ENCODE data around the gene SHC2.
A peak's percentile ranks its signal among the peaks of the same experiment; 100 is the strongest.
"Not testable (repeated sequence)": the region's sequence is repeated elsewhere in the genome, so short reads cannot be mapped to it uniquely, and the experiment has no call there.

Gene SHC2

GRCh38 chr19:482186-483041 lies 21.6 kb upstream of the SHC2 start:
- peak; percentile 13 for FAIRE-seq
- TF ChIP-seq POLR2AphosphoS5 (IDR thresholded peaks at IDR 0.05; ENCODE audit: low read depth, low read length) (no peak), POU2F2 (IDR thresholded peaks at IDR 0.05; ENCODE audit: low read depth, low read length) (no peak), PAX5 (IDR thresholded peaks at IDR 0.05; ENCODE audit: insufficient read depth, low read length, severe bottlenecking) (no peak), POLR2A (IDR thresholded peaks at IDR 0.05; ENCODE audit: low read depth, low read length) (no peak), SPI1 (IDR thresholded peaks at IDR 0.05; ENCODE audit: low read depth, low read length) (no peak), TAF1 (IDR thresholded peaks at IDR 0.05; ENCODE audit: low read depth, low read length) (no peak)

DNA sequence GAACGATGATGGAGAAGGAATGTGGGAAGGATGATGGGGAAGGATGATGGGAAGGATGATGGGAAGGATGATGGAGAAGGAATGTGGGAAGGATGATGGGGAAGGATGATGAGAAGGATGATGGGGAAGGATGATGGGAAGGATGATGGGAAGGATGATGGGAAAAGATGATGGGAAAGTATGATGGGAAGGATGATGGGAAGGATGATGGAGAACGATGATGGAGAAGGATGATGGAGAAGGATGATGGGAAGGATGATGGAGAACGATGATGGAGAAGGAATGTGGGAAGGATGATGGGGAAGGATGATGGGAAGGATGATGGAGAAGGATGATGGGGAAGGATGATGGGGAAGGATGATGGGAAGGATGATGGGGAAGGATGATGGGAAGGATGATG lies 20.3 kb upstream of the SHC2 start:
- not testable (repeated sequence) for DNase-seq (ENCODE audit: insufficient read length, low spot score); FAIRE-seq

More at GRCh38 chr19:482186-483041, 21.6 kb upstream of the SHC2 start:
- no peak for DNase-seq (ENCODE audit: insufficient read length, low spot score)

DNA sequence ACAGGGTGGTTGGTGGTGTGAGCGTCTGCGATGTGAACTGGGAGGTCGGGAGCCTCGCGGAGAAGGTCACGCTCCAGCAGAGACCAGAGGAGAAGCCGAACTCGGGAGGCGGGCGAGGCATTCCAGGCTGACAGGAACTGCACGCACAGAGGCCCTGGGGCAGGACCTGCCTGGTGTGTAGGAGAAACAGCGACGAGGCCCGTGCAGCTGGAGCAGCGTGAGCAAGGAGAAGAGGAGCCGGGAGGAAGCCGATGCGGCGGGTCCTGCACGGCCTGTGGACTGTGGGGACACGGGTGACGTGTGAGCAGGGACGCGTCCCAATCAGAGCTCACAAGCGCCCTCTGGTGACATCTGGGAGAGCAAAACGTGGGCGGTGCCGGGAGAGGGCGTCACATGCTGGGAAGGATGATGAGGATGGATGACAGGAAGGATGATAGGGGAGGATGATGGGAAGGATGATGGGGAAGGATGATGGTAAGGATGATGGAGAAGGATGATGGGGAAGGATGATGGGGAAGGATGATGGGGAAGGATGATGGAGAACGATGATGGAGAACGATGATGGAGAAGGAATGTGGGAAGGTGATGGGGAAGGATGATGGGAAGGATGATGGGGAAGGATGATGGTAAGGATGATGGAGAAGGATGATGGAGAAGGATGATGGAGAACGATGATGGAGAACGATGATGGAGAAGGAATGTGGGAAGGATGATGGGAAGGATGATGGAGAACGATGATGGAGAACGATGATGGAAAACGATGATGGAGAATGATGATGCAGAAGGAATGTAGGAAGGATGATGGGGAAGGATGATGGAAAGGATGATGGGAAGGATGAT lies 19.4 kb upstream of the SHC2 start:
- FAIRE-seq (no peak), DNase-seq (ENCODE audit: insufficient read length, low spot score) (no peak)
- no peak for TF ChIP-seq POLR2A (IDR thresholded peaks at IDR 0.05; ENCODE audit: low read depth, low read length)
- TF ChIP-seq PAX5 (IDR thresholded peaks at IDR 0.05; ENCODE audit: insufficient read depth, low read length, severe bottlenecking), result no peak
- TF ChIP-seq POU2F2 (IDR thresholded peaks at IDR 0.05; ENCODE audit: low read depth, low read length), result no peak
- TF ChIP-seq TAF1 (IDR thresholded peaks at IDR 0.05; ENCODE audit: low read depth, low read length), result no peak

DNA sequence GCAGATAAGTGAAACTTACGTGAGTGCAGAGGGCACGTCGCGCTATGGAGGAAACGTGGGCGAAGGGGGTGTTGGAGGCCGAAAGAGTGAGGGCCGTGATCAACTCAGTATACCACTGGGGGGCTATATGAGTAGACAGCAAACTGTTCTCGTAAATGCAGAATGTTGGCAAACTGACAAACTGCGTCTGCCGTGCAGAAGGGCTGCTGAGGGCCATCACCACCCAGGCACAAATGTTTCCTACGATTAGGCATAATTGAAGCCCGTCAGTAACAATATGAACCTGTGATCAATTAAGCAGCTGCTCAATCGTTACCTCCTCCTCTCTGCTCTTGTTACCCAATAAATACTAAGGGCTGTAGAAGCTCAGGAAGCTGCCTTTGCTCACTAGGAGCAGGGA lies 18.1 kb upstream of the SHC2 start:
- TF ChIP-seq SPI1 (IDR thresholded peaks at IDR 0.05; ENCODE audit: low read depth, low read length), result no peak
- TF ChIP-seq POLR2A (IDR thresholded peaks at IDR 0.05; ENCODE audit: low read depth, low read length), result no peak
- no peak for TF ChIP-seq POU2F2 (IDR thresholded peaks at IDR 0.05; ENCODE audit: low read depth, low read length)
- no peak for DNase-seq (ENCODE audit: insufficient read length, low spot score)
- FAIRE-seq, result no peak

DNA sequence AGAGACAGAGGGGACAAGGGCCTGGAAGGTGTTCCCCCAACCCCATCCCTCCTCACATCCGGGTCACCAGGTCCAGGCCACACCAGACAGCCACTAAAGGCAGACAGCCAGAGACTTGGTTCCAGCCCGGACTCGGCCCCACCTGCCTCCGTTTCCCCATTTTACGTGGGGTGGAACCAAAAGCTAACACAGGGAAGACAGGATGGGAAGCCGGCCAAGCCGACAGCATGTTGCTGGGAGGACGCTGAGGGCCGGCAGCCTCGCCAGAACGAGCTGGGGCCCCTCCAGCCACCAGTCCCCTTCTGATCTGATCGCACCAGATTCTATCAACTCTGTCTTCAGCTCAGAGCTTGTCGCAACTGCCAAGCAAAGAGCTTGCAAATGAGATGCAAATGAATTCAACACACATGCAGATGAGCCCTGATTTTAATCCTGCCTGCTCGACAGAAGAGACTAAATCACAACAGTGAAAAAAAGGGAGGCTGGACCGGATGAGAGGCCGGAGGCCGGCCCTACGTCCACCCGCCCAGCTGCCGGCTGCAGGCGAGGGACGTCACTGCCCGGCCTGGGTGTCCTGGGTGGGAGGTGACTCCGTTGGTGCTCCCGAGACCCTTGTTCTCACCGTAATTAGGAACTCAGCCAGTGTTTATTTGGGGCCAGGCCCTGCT lies 17.5 kb upstream of the SHC2 start:
- FAIRE-seq (no peak), DNase-seq (ENCODE audit: insufficient read length, low spot score) (no peak)

GRCh38 chr19:475360-475759 lies 14.5 kb upstream of the SHC2 start:
- FAIRE-seq (no peak), DNase-seq (ENCODE audit: insufficient read length, low spot score) (no peak)
- TF ChIP-seq TAF1 (IDR thresholded peaks at IDR 0.05; ENCODE audit: low read depth, low read length) (no peak), SPI1 (IDR thresholded peaks at IDR 0.05; ENCODE audit: low read depth, low read length) (no peak), PAX5 (IDR thresholded peaks at IDR 0.05; ENCODE audit: insufficient read depth, low read length, severe bottlenecking) (no peak), POU2F2 (IDR thresholded peaks at IDR 0.05; ENCODE audit: low read depth, low read length) (no peak), POLR2AphosphoS5 (IDR thresholded peaks at IDR 0.05; ENCODE audit: low read depth, low read length) (no peak), POLR2A (IDR thresholded peaks at IDR 0.05; ENCODE audit: low read depth, low read length) (no peak)

More for the DNA sequence above, 17.5 kb upstream of the SHC2 start:
- TF ChIP-seq PAX5 (IDR thresholded peaks at IDR 0.05; ENCODE audit: insufficient read depth, low read length, severe bottlenecking) (no peak), POLR2A (IDR thresholded peaks at IDR 0.05; ENCODE audit: low read depth, low read length) (no peak), TAF1 (IDR thresholded peaks at IDR 0.05; ENCODE audit: low read depth, low read length) (no peak), POU2F2 (IDR thresholded peaks at IDR 0.05; ENCODE audit: low read depth, low read length) (no peak), POLR2AphosphoS5 (IDR thresholded peaks at IDR 0.05; ENCODE audit: low read depth, low read length) (no peak), SPI1 (IDR thresholded peaks at IDR 0.05; ENCODE audit: low read depth, low read length) (no peak)

DNA sequence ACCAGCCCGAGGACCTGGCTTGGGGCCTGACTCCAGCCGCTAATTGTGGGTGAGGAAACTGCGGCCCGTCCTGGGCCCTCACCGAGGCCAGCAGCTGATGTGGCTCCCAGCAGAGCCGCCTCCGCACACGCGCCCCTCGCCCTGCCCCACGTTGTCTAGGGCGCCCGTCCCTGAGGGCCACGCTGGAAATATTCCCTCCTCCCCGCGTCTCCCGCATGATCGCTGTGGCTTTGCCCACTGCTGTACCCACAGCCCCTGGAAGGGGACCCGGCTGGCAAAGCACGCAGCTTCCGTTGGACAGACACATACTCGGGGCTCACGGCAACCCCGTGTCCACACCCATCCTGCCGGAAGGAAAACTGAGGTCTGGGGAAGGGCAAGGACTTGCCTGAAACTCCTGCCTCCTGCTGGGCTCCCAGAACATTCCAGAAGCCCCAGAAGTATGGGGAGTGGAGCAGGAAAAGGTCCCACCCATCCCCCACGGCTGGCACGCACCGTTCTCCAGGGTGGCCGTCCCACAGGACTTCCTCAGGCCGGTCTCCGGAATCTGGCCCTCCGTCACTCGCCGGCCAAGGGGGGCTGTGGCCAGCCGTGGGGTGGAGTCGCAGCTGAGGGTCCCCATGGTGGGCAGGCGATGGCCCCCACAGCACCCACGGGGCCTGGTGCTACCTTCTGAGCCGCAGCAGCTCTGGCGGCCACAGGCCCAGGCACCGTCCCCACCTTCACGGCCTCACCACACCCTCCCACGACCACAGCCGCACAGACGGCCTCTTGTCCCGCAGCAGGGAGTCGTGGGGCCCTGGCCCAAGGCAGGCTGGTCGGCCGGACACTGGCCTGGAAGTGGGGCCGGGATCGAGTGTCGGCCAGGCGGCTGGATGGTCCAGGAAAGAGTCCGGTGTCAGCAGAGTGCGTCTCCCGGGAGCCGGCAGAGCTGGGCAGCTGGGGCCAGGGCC lies 13.6 kb upstream of the SHC2 start:
- FAIRE-seq (no peak), DNase-seq (ENCODE audit: insufficient read length, low spot score) (no peak)
- TF ChIP-seq POU2F2 (IDR thresholded peaks at IDR 0.05; ENCODE audit: low read depth, low read length) (no peak), POLR2A (IDR thresholded peaks at IDR 0.05; ENCODE audit: low read depth, low read length) (no peak), TAF1 (IDR thresholded peaks at IDR 0.05; ENCODE audit: low read depth, low read length) (no peak), SPI1 (IDR thresholded peaks at IDR 0.05; ENCODE audit: low read depth, low read length) (no peak)

DNA sequence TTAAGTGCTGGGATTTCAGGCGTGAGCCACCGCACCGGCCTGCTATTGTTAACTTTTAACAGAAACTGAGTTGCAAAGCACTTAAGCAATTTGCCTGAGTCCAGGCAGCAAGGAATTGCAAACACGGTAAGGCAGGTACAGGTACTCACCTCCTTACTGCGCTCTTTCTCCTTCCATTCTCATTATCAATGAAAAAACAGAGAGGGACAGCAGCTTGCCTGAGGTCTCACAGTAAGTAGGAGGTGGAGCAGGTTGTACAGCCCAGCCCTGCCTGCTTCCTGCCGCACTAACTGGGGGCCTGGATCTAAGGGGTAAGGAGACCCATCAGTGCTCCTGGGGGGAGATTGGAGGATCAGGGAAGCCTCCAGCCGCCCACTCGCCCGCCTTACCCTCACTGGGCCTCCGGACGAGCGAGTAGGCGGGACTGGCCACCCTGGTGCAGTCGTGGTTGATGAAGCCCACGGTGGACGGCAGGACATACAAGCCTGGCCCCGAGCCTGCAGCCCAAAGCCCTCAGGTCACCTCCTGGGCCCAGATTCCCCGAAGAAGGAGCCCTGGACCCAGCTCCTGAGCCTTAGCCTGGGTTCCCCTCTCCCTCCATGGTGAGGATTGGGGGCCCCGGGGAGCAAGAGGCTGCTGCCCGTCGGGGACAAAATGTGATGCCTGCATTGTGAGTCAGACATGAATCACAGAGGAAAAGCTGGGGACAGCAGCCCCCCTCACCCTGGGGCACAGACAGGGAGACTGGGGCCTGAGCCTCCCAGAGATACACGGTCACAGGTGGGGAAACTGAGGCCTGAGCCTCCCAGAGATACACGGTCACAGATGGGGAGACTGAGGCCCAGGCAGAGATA lies 11.4 kb upstream of the SHC2 start:
- no peak for FAIRE-seq

More for the DNA sequence above, 11.4 kb upstream of the SHC2 start:
- no peak for DNase-seq (ENCODE audit: insufficient read length, low spot score)
- TF ChIP-seq TAF1 (IDR thresholded peaks at IDR 0.05; ENCODE audit: low read depth, low read length), result no peak
- no peak for TF ChIP-seq POLR2A (IDR thresholded peaks at IDR 0.05; ENCODE audit: low read depth, low read length)
- no peak for TF ChIP-seq POU2F2 (IDR thresholded peaks at IDR 0.05; ENCODE audit: low read depth, low read length)
- no peak for TF ChIP-seq PAX5 (IDR thresholded peaks at IDR 0.05; ENCODE audit: insufficient read depth, low read length, severe bottlenecking)
- TF ChIP-seq POLR2AphosphoS5 (IDR thresholded peaks at IDR 0.05; ENCODE audit: low read depth, low read length), result no peak
- no peak for TF ChIP-seq SPI1 (IDR thresholded peaks at IDR 0.05; ENCODE audit: low read depth, low read length)

Data from GM12891 (cell line).